ENCODE results near the gene MPC1. TPM values are rescaled to one million over a fixed set of nuclear protein-coding genes. Genes with fewer than 3 reads are reported as not detected.

Gene MPC1
- total RNA-seq, 1 donor from 2014 or later: 14.3 TPM

GRCh38 chr6:166325383-166326042 is 57.2 kb downstream of the MPC1 start:
- Mint-ChIP-seq H3K4me3 (no peak overlapping the region), H3K27ac (no peak overlapping the region), H3K4me1 (peaks cover under 1% of the 10 kb centered on the region), H3K9me3 (no peaks in the 10 kb centered on the region), H3K36me3 (peaks cover 18% of the 10 kb centered on the region), H3K27me3 (ENCODE audit: low read depth) (no peaks in the 10 kb centered on the region)
- TF ChIP-seq CTCF (IDR thresholded peaks at IDR 0.05; ENCODE audit: unreplicated experiment): no peak
- DNase-seq (ENCODE audit: low spot score in 2 of 2, unreplicated experiment in 2 of 2): no peak

- DNase-seq (ENCODE audit: low spot score in 2 of 2, unreplicated experiment in 2 of 2): no peak
- no peaks in the 10 kb centered on the region for H3K27me3 Mint-ChIP-seq (ENCODE audit: low read depth)
- H3K27ac Mint-ChIP-seq: no peak overlapping the region
- H3K4me3 Mint-ChIP-seq: no peak overlapping the region
- H3K4me1 Mint-ChIP-seq: no peaks in the 10 kb centered on the region
- peaks cover 13% of the 10 kb centered on the region for H3K36me3 Mint-ChIP-seq
- no peak for TF ChIP-seq CTCF (IDR thresholded peaks at IDR 0.05; ENCODE audit: unreplicated experiment)
- no peaks in the 10 kb centered on the region for H3K9me3 Mint-ChIP-seq
Observed at GRCh38 chr6:166323395-166323794, 59.3 kb downstream of the MPC1 start.

GRCh38 chr6:166318649-166319600 is 63.8 kb downstream of the MPC1 start:
- TF ChIP-seq CTCF (IDR thresholded peaks at IDR 0.05; ENCODE audit: unreplicated experiment): no peak
- DNase-seq (ENCODE audit: low spot score in 2 of 2, unreplicated experiment in 2 of 2): no peak
- Mint-ChIP-seq H3K27ac (no peak overlapping the region), H3K27me3 (ENCODE audit: low read depth) (no peaks in the 10 kb centered on the region), H3K4me3 (no peak overlapping the region), H3K36me3 (peaks cover 6% of the 10 kb centered on the region), H3K9me3 (no peaks in the 10 kb centered on the region), H3K4me1 (no peaks in the 10 kb centered on the region)

- no peak for TF ChIP-seq CTCF (IDR thresholded peaks at IDR 0.05; ENCODE audit: unreplicated experiment)
- DNase-seq (ENCODE audit: low spot score in 2 of 2, unreplicated experiment in 2 of 2): no peak
- no peak overlapping the region for H3K27ac Mint-ChIP-seq
- H3K4me3 Mint-ChIP-seq: no peak overlapping the region
- H3K9me3 Mint-ChIP-seq: no peaks in the 10 kb centered on the region
- peaks cover under 1% of the 10 kb centered on the region for H3K27me3 Mint-ChIP-seq (ENCODE audit: low read depth)
- no peaks in the 10 kb centered on the region for H3K4me1 Mint-ChIP-seq
- peaks cover 1% of the 10 kb centered on the region for H3K36me3 Mint-ChIP-seq
Observed at GRCh38 chr6:166318227-166318626, 64.5 kb downstream of the MPC1 start.

- Mint-ChIP-seq H3K27me3 (ENCODE audit: low read depth) (peaks cover 4% of the 10 kb centered on the region), H3K9me3 (no peaks in the 10 kb centered on the region), H3K4me1 (no peaks in the 10 kb centered on the region), H3K27ac (no peak overlapping the region), H3K4me3 (no peak overlapping the region), H3K36me3 (no peaks in the 10 kb centered on the region)
- no peak for TF ChIP-seq CTCF (IDR thresholded peaks at IDR 0.05; ENCODE audit: unreplicated experiment)
- no peak for DNase-seq (ENCODE audit: low spot score in 2 of 2, unreplicated experiment in 2 of 2)
Observed at GRCh38 chr6:166317261-166318212, 65.2 kb downstream of the MPC1 start.
